ENCODE measurements around the gene DGKI. TPM values are rescaled to one million over a fixed set of nuclear protein-coding genes. Genes with fewer than 3 reads are reported as not detected.

The DGKI gene
- total RNA-seq, 1 experiment from 2014 or later, result 0.15 TPM

DNA sequence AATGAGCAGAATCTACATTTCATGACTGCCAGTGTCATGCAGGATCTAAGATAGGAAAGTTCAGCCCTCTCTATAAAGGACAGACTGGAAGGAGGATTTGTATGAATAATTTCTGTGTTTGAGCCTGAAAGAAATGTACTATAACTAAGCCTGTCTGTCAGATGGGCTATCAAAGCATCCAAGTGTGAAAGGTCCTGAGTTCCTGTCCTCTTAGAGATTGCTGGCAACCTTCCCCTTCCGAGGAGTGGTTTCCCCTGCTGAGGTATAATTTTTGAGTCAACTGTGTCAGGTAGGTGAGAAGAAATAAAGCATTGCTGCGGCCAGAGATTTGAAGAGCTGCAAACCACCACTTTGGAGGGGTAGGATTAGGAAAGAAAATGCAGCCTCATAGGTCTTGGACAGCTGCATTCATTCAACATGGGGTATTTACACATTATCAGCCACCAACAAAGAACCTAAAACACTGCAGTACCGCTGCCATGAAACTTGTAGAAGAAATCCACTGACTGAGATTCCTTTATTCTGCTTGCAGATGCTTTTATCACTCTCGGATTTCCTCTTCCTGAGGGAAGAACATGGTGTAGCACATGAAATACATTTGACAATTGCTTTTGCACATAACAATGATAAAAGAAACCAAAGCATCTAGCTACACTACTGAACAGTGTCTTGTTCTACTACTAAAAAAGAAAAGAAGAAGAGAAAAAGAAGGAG lies 189.1 kb downstream of the DGKI start (continued):
- TF ChIP-seq, protein P1, sequence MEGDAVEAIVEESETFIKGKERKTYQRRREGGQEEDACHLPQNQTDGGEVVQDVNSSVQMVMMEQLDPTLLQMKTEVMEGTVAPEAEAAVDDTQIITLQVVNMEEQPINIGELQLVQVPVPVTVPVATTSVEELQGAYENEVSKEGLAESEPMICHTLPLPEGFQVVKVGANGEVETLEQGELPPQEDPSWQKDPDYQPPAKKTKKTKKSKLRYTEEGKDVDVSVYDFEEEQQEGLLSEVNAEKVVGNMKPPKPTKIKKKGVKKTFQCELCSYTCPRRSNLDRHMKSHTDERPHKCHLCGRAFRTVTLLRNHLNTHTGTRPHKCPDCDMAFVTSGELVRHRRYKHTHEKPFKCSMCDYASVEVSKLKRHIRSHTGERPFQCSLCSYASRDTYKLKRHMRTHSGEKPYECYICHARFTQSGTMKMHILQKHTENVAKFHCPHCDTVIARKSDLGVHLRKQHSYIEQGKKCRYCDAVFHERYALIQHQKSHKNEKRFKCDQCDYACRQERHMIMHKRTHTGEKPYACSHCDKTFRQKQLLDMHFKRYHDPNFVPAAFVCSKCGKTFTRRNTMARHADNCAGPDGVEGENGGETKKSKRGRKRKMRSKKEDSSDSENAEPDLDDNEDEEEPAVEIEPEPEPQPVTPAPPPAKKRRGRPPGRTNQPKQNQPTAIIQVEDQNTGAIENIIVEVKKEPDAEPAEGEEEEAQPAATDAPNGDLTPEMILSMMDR (IDR thresholded peaks at IDR 0.05 in 2 of 3, conservative IDR thresholded peaks at IDR 0.05 in 1 of 3; ENCODE audit: borderline replicate concordance in 1 of 3, insufficient read depth in 1 of 3, low read depth in 2 of 3, low read length in 2 of 3), result no peak
- no peak for TF ChIP-seq ATF3 (IDR thresholded peaks at IDR 0.05)
- TF ChIP-seq CEBPB (IDR thresholded peaks at IDR 0.05; ENCODE audit: low read depth), result no peak
- TF ChIP-seq FOSL1 (IDR thresholded peaks at IDR 0.05; ENCODE audit: low read depth), result no peak
- TF ChIP-seq POLR2AphosphoS5 (IDR thresholded peaks at IDR 0.05; ENCODE audit: low read depth, low read length), result no peak
- TF ChIP-seq EZH2phosphoT487 (IDR thresholded peaks at IDR 0.05; ENCODE audit: borderline replicate concordance), result no peak

- Histone ChIP-seq H3K9ac (ENCODE audit: low read length) (no peak overlapping the region), H3K4me1 (ENCODE audit: control insufficient read depth in 1 of 2, insufficient read depth in 2 of 2, low read length in 2 of 2) (no peaks in the 10 kb centered on the region), H3K27me3 (ENCODE audit: insufficient read depth, low read length) (peaks cover 16% of the 10 kb centered on the region), H3K4me2 (ENCODE audit: low read length) (no peak overlapping the region), H3K36me3 (ENCODE audit: control insufficient read depth in 1 of 2, insufficient read depth in 2 of 2, low read length in 2 of 2) (no peaks in the 10 kb centered on the region), H3K9me2 (ENCODE audit: insufficient read depth) (no peaks in the 10 kb centered on the region), H3K27ac (ENCODE audit: low read depth, low read length) (no peak overlapping the region), H3K4me3 (replicated peaks in 1 of 2; ENCODE audit: low read depth in 1 of 2, low read length in 2 of 2) (no peak overlapping the region), H3K79me2 (ENCODE audit: insufficient read depth, low read length) (no peaks in the 10 kb centered on the region), H3K9me3 (ENCODE audit: control insufficient read depth in 1 of 2, insufficient read depth in 1 of 2, low read depth in 1 of 2, low read length in 2 of 2) (no peaks in the 10 kb centered on the region), H4K20me1 (ENCODE audit: insufficient read depth) (no peaks in the 10 kb centered on the region), H2AFZ (ENCODE audit: low read depth, low read length, poor library complexity, severe bottlenecking) (peak overlapping the region; percentile 1)
- no peak for DNase-seq (ENCODE audit: low read depth, low spot score)
- intact Hi-C loops (cut with micrococcal nuclease), result loop anchor here (1.0 to 2.0 kb wide), 3 partner anchors 242 to 352 kb away; no protein-coding TSS in a partner anchor
- RAD21 ChIA-PET (ENCODE audit: low non-redundant PET in 1 of 2, low total read pairs in 2 of 2, uncharacterized antibody in 2 of 2, unreplicated experiment in 2 of 2), result interaction anchor here in 1 of 2 experiments (0.6 kb wide), 1 partner anchor 204 kb away, joined by 3 read pairs; no protein-coding TSS in a partner anchor
- POLR2A ChIA-PET, result no interaction called here
- TF ChIP-seq EGR1 (IDR thresholded peaks at IDR 0.05; ENCODE audit: low read depth) (no peak), SP1 (IDR thresholded peaks at IDR 0.05; ENCODE audit: low read depth) (no peak), RAD21 (IDR thresholded peaks at IDR 0.05; ENCODE audit: low read depth) (no peak), ELF1 (IDR thresholded peaks at IDR 0.05; ENCODE audit: borderline replicate concordance, low read depth) (no peak), SIN3A (IDR thresholded peaks at IDR 0.05; ENCODE audit: low read depth) (no peak), CBX3 (IDR thresholded peaks at IDR 0.05; ENCODE audit: low read depth) (no peak), FOSL1 (IDR thresholded peaks at IDR 0.05; ENCODE audit: low read depth) (no peak), POLR2AphosphoS5 (IDR thresholded peaks at IDR 0.05; ENCODE audit: low read depth, low read length) (no peak), YY1 (IDR thresholded peaks at IDR 0.05; ENCODE audit: extremely low read depth, insufficient replicate concordance, low read depth, low read length) (no peak), ZFX (IDR thresholded peaks at IDR 0.05) (no peak), TCF7L2 (IDR thresholded peaks at IDR 0.05; ENCODE audit: borderline replicate concordance, extremely low read depth, insufficient read depth, insufficient read length) (no peak), EZH2 (IDR thresholded peaks at IDR 0.05) (no peak), CEBPB (IDR thresholded peaks at IDR 0.05; ENCODE audit: low read depth) (no peak)
- TF ChIP-seq, protein P2, sequence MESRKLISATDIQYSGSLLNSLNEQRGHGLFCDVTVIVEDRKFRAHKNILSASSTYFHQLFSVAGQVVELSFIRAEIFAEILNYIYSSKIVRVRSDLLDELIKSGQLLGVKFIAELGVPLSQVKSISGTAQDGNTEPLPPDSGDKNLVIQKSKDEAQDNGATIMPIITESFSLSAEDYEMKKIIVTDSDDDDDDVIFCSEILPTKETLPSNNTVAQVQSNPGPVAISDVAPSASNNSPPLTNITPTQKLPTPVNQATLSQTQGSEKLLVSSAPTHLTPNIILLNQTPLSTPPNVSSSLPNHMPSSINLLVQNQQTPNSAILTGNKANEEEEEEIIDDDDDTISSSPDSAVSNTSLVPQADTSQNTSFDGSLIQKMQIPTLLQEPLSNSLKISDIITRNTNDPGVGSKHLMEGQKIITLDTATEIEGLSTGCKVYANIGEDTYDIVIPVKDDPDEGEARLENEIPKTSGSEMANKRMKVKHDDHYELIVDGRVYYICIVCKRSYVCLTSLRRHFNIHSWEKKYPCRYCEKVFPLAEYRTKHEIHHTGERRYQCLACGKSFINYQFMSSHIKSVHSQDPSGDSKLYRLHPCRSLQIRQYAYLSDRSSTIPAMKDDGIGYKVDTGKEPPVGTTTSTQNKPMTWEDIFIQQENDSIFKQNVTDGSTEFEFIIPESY (IDR thresholded peaks at IDR 0.05; ENCODE audit: extremely low read depth, insufficient replicate concordance, low read length), result no peak
- no TSS peak for BruUV-seq (replicated peaks)
- ATAC-seq, result no peak
- CTCF ChIA-PET, result interaction anchor here (0.8 to 1.6 kb wide), 11 partner anchors 11 to 358 kb away, joined by 3 to 7 read pairs (median 4); no protein-coding TSS in a partner anchor
Observed at GRCh38 chr7:137656850-137657232, 189.9 kb downstream of the DGKI start.

Measured in HCT116 (cell line).